DMS153 treated with DMSO at 0.1 percent for 48 hours (cell line): Measurements from ENCODE around the gene SYTL5.

Source experiments
- DNase-seq: peaks from one replicate; lab custom pipeline; 2025; ENCODE audit not compliant: unreplicated experiment; lab: John Stamatoyannopoulos, UW

The SYTL5 gene

GRCh38 chrX:38018766-38019425 lies 12.5 kb downstream of the SYTL5 start:
- DNase-seq: no peak

- DNase-seq: no peak
These were observed 21.9 kb downstream of the SYTL5 start for GRCh38 chrX:38028300-38028699.

- DNase-seq: no peak
These were observed 30.1 kb downstream of the SYTL5 start for GRCh38 chrX:38036466-38036865.

GRCh38 chrX:38038501-38038900 lies 32.1 kb downstream of the SYTL5 start:
- no peak for DNase-seq

- no peak for DNase-seq
These were observed 34.9 kb downstream of the SYTL5 start for GRCh38 chrX:38041237-38041636.

- DNase-seq: no peak
These were observed 38.3 kb downstream of the SYTL5 start for GRCh38 chrX:38044701-38045100.

- DNase-seq: no peak
These were observed 39.3 kb downstream of the SYTL5 start for GRCh38 chrX:38045538-38046096.

GRCh38 chrX:38048886-38049285 lies 42.5 kb downstream of the SYTL5 start:
- DNase-seq: no peak

- DNase-seq: no peak
These were observed 44.5 kb downstream of the SYTL5 start for GRCh38 chrX:38050806-38051205.

GRCh38 chrX:38052096-38052495 lies 45.7 kb downstream of the SYTL5 start:
- DNase-seq: no peak

- DNase-seq: no peak
These were observed 49.0 kb downstream of the SYTL5 start for GRCh38 chrX:38055170-38055847.

- DNase-seq: no peak
These were observed 54.1 kb downstream of the SYTL5 start for GRCh38 chrX:38060331-38060878.

GRCh38 chrX:38061335-38061734 lies 55.0 kb downstream of the SYTL5 start:
- no peak for DNase-seq

- DNase-seq: no peak
These were observed 60.6 kb downstream of the SYTL5 start for GRCh38 chrX:38066934-38067333.

- no peak for DNase-seq
These were observed 62.9 kb downstream of the SYTL5 start for GRCh38 chrX:38069273-38069672.

- DNase-seq: no peak
These were observed 63.6 kb downstream of the SYTL5 start for GRCh38 chrX:38069991-38070390.

- DNase-seq: no peak
These were observed 73.1 kb downstream of the SYTL5 start for GRCh38 chrX:38079463-38079862.

GRCh38 chrX:38080808-38081207 lies 74.5 kb downstream of the SYTL5 start:
- no peak for DNase-seq

GRCh38 chrX:38081909-38082308 lies 75.6 kb downstream of the SYTL5 start:
- DNase-seq: no peak

GRCh38 chrX:38082309-38082708 lies 76.0 kb downstream of the SYTL5 start:
- DNase-seq: no peak

- no peak for DNase-seq
These were observed 79.5 kb downstream of the SYTL5 start for GRCh38 chrX:38085813-38086212.
